GM23338 (cell line): ENCODE measurements around the gene DNAL4. TPM values are rescaled to one million over a fixed set of nuclear protein-coding genes. Genes with fewer than 3 reads are reported as not detected.

Experiments
- ATAC-seq: fragments of 200-7000 bp; cut with Tn5 transposase; 3 replicates; pipeline ENCODE4 v1.9.1; 2020
- DNase-seq: peaks from one replicate; pipeline ENCODE4 v3.0.0-alpha.2; 2015; ENCODE audit warnings: low spot score
- H2AFZ ChIP-seq: fragments of 200-600 bp; sonication (generic); 2 replicates; pipeline ENCODE4 v1.8.0; 2016; ENCODE audit warnings: antibody characterized with exemption, mild to moderate bottlenecking, moderate library complexity
- H3F3A ChIP-seq: fragments of 200-600 bp; sonication (generic); replicated peaks from 2 replicates; pipeline ENCODE4 v1.8.0; 2017; ENCODE audit warnings: antibody characterized with exemption, mixed run types, low read depth
- H3K27ac ChIP-seq: fragments of 200-600 bp; sonication (generic); 2 replicates; pipeline ENCODE4 v1.6.1; 2016; ENCODE audit warnings: low read depth
- H3K27me3 ChIP-seq: fragments of 200-600 bp; sonication (generic); 2 replicates; pipeline ENCODE4 v1.8.0; 2016; ENCODE audit warnings: mild to moderate bottlenecking, mixed run types, moderate library complexity; ENCODE audit not compliant: insufficient read depth
- H3K36me3 ChIP-seq: fragments of 200-600 bp; sonication (generic); 2 replicates; pipeline ENCODE4 v1.8.0; 2016; ENCODE audit warnings: mild to moderate bottlenecking; ENCODE audit not compliant: insufficient read depth
- H3K4me1 ChIP-seq: fragments of 200-600 bp; sonication (generic); 2 replicates; pipeline ENCODE4 v1.8.0; 2016; ENCODE audit warnings: mild to moderate bottlenecking, moderate library complexity; ENCODE audit not compliant: insufficient read depth
- H3K4me2 ChIP-seq: fragments of 200-600 bp; sonication (generic); 2 replicates; pipeline ENCODE4 v1.7.1; 2017; ENCODE audit warnings: mixed run types
- H3K4me3 ChIP-seq: fragments of 200-600 bp; sonication (generic); 2 replicates; pipeline ENCODE4 v1.6.1; 2016; ENCODE audit warnings: mixed run types
- H3K79me2 ChIP-seq: fragments of 200-600 bp; sonication (generic); replicated peaks from 2 replicates; pipeline ENCODE4 v1.8.0; 2017; ENCODE audit warnings: mild to moderate bottlenecking; ENCODE audit not compliant: insufficient read depth
- H3K9me2 ChIP-seq: fragments of 200-600 bp; sonication (generic); 2 replicates; pipeline ENCODE4 v1.8.0; 2017; ENCODE audit not compliant: insufficient read depth
- H4K20me1 ChIP-seq: fragments of 200-600 bp; sonication (generic); replicated peaks from 2 replicates; pipeline ENCODE4 v1.8.0; 2017; ENCODE audit warnings: mild to moderate bottlenecking; ENCODE audit not compliant: insufficient read depth
- H3K27ac Mint-ChIP-seq: 2 replicates; pipeline ENCODE4 v1.8.0; 2020; ENCODE audit warnings: inconsistent platforms, mild to moderate bottlenecking, moderate library complexity, mixed read lengths
- H3K27me3 Mint-ChIP-seq: 3 replicates; pipeline ENCODE4 v1.8.0; 2022; ENCODE audit warnings: low read depth, mild to moderate bottlenecking, moderate library complexity, mixed read lengths, inconsistent platforms; ENCODE audit not compliant: insufficient read depth, poor library complexity
- H3K36me3 Mint-ChIP-seq: 3 replicates; pipeline ENCODE4 v1.8.0; 2021; ENCODE audit warnings: low read depth, mild to moderate bottlenecking, inconsistent platforms, moderate library complexity, mixed read lengths
- H3K4me1 Mint-ChIP-seq: 3 replicates; pipeline ENCODE4 v1.8.0; 2020; ENCODE audit warnings: mild to moderate bottlenecking, inconsistent platforms, mixed read lengths
- H3K4me3 Mint-ChIP-seq: 3 replicates; pipeline ENCODE4 v1.8.0; 2021; ENCODE audit warnings: moderate library complexity, mild to moderate bottlenecking, inconsistent platforms, mixed read lengths
- H3K9me3 Mint-ChIP-seq: 3 replicates; pipeline ENCODE4 v1.8.0; 2020; ENCODE audit warnings: moderate library complexity, mild to moderate bottlenecking, inconsistent platforms, mixed read lengths
- CREB1 ChIP-seq: fragments of 250-450 bp; sonication (Bioruptor Pico); IDR thresholded peaks from 2 replicates; pipeline ENCODE4 v1.5.0; 2020; ENCODE audit warnings: low read depth, mild to moderate bottlenecking, moderate library complexity
- CTCF ChIP-seq, 2 experiments: fragments of 200-600 bp in 1 of 2; sonication (generic) in 1 of 2; conservative IDR thresholded peaks; 2 replicates each; pipeline versions ENCODE4 v1.5.1 to v1.6.1; 2016 to 2017; ENCODE audit warnings: antibody characterized with exemption in 2 of 2, low read depth in 2 of 2, mild to moderate bottlenecking in 2 of 2, moderate library complexity in 1 of 2
- EZH2phosphoT487 ChIP-seq: fragments of 200-600 bp; sonication (generic); IDR thresholded peaks from one replicate; pipeline ENCODE4 v1.8.1; 2018; ENCODE audit warnings: antibody characterized with exemption; ENCODE audit not compliant: unreplicated experiment
- NANOG ChIP-seq: IDR thresholded peaks from 2 replicates; pipeline ENCODE4 v1.6.1; 2016; ENCODE audit warnings: antibody characterized with exemption, borderline replicate concordance
- POLR2AphosphoS5 ChIP-seq: IDR thresholded peaks from 2 replicates; pipeline ENCODE4 v1.6.1; 2016; ENCODE audit warnings: antibody characterized with exemption, low read depth
- ZNF114 ChIP-seq: fragments of 250-450 bp; sonication (Bioruptor Pico); IDR thresholded peaks from 2 replicates; pipeline ENCODE4 v1.5.0; 2020; ENCODE audit warnings: mild to moderate bottlenecking, moderate library complexity
- ZNF331 ChIP-seq: fragments of 250-450 bp; sonication (Bioruptor Pico); IDR thresholded peaks from 2 replicates; pipeline ENCODE4 v1.5.0; 2020; ENCODE audit warnings: low read depth, mild to moderate bottlenecking, moderate library complexity
- polyA plus RNA-seq: library from polyadenylated mRNA; unstranded; fragments of >200 nt; fragmentation: Nextera tagmentation; extraction: Ambion mirVana; gene quantifications from 2 replicates; pipeline ENCODE4 v1.2.1, GENCODE V29; 2016
- total RNA-seq: library from RNA; depleted of rRNA; stranded (reverse); fragments of >200 nt; shearing (Covaris generic); gene quantifications from 2 replicates; pipeline ENCODE4 v1.2.3, GENCODE V29; 2014
- TF ChIP-seq, protein P1 (sequence below): IDR thresholded peaks from one replicate; pipeline ENCODE4 v1.6.1; 2018; ENCODE audit warnings: antibody characterized with exemption; ENCODE audit not compliant: unreplicated experiment
- TF ChIP-seq, protein P2 (sequence below): IDR thresholded peaks from 2 replicates; pipeline ENCODE4 v1.6.1; 2016; ENCODE audit warnings: antibody characterized with exemption
- TF ChIP-seq, protein P3 (sequence below): fragments of 250-450 bp; sonication (Bioruptor Pico); IDR thresholded peaks from 2 replicates; pipeline ENCODE4 v1.5.0; 2020; ENCODE audit warnings: mild to moderate bottlenecking, moderate library complexity

DNAL4 gene
- total and polyA plus RNA-seq, 2 experiments from 2014 or later = 9.3 to 10.0 TPM

DNA sequence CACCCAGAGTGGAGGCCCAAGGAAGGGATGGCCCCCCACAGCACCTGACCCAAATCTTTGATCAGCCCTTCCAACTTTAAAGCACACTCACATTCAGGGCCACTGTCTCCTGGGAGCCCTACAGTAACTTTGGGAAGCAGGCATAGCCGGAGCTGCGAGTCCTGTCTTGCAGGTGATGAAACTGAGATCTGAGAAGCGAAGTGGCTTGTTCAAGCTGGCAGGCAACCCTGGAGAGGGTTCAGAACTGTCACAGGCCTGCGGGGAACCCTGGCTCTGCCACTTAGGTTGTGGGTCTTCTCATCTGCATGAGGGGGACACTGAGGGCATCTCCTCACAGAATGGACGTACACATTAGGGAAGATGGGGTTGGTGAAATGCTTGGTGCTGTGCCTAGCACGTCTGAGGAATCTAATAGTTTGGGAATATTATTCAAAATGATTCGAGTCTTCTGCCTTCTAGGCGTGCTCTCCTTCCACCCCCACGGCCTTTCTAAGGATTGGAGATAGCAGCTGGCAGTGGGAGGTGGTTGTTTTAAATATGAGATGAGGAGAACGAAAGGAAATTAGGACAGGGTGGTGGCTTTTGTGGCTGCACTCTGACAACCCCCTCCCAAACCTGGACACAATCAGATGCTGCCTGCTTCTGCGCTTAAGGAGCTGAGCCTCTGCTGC lies 19.3 kb downstream of the DNAL4 start (continued):
- TF ChIP-seq, protein P1, sequence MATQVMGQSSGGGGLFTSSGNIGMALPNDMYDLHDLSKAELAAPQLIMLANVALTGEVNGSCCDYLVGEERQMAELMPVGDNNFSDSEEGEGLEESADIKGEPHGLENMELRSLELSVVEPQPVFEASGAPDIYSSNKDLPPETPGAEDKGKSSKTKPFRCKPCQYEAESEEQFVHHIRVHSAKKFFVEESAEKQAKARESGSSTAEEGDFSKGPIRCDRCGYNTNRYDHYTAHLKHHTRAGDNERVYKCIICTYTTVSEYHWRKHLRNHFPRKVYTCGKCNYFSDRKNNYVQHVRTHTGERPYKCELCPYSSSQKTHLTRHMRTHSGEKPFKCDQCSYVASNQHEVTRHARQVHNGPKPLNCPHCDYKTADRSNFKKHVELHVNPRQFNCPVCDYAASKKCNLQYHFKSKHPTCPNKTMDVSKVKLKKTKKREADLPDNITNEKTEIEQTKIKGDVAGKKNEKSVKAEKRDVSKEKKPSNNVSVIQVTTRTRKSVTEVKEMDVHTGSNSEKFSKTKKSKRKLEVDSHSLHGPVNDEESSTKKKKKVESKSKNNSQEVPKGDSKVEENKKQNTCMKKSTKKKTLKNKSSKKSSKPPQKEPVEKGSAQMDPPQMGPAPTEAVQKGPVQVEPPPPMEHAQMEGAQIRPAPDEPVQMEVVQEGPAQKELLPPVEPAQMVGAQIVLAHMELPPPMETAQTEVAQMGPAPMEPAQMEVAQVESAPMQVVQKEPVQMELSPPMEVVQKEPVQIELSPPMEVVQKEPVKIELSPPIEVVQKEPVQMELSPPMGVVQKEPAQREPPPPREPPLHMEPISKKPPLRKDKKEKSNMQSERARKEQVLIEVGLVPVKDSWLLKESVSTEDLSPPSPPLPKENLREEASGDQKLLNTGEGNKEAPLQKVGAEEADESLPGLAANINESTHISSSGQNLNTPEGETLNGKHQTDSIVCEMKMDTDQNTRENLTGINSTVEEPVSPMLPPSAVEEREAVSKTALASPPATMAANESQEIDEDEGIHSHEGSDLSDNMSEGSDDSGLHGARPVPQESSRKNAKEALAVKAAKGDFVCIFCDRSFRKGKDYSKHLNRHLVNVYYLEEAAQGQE = no peak
- TF ChIP-seq CTCF (conservative IDR thresholded peaks at IDR 0.05; ENCODE audit: low read depth in 2 of 2) = no peak
- TF ChIP-seq ZNF331 (CRISPR knock-in tag) = no peak
- TF ChIP-seq NANOG = no peak
- no peak for TF ChIP-seq EZH2phosphoT487
- TF ChIP-seq, protein P2, sequence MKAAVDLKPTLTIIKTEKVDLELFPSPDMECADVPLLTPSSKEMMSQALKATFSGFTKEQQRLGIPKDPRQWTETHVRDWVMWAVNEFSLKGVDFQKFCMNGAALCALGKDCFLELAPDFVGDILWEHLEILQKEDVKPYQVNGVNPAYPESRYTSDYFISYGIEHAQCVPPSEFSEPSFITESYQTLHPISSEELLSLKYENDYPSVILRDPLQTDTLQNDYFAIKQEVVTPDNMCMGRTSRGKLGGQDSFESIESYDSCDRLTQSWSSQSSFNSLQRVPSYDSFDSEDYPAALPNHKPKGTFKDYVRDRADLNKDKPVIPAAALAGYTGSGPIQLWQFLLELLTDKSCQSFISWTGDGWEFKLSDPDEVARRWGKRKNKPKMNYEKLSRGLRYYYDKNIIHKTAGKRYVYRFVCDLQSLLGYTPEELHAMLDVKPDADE = no peak
- TF ChIP-seq ZNF114 (CRISPR knock-in tag) = no peak

GRCh38 chr22:38773363-38773946 lies 20.5 kb downstream of the DNAL4 start:
- Histone ChIP-seq H3K4me1 (no peaks in the 10 kb centered on the region), H3F3A (no peaks in the 10 kb centered on the region), H3K4me2 (no peak overlapping the region), H4K20me1 (no peaks in the 10 kb centered on the region), H2AFZ (no peak overlapping the region), H3K27me3 (no peaks in the 10 kb centered on the region), H3K36me3 (no peaks in the 10 kb centered on the region), H3K9me2 (no peaks in the 10 kb centered on the region), H3K79me2 (no peaks in the 10 kb centered on the region), H3K4me3 (no peak overlapping the region), H3K27ac (no peak overlapping the region)
- H3K27me3 Mint-ChIP-seq = peaks cover 13% of the 10 kb centered on the region
- H3K4me1 Mint-ChIP-seq = peaks cover 7% of the 10 kb centered on the region
- H3K27ac Mint-ChIP-seq = no peak overlapping the region
- DNase-seq = no peak
- no peaks in the 10 kb centered on the region for H3K36me3 Mint-ChIP-seq
- no peaks in the 10 kb centered on the region; the same call in 2 of the 3 replicates for H3K9me3 Mint-ChIP-seq
- ATAC-seq = no peak
- no peak overlapping the region for H3K4me3 Mint-ChIP-seq
- no peak for TF ChIP-seq ZNF114 (CRISPR knock-in tag)
- TF ChIP-seq, protein P3, sequence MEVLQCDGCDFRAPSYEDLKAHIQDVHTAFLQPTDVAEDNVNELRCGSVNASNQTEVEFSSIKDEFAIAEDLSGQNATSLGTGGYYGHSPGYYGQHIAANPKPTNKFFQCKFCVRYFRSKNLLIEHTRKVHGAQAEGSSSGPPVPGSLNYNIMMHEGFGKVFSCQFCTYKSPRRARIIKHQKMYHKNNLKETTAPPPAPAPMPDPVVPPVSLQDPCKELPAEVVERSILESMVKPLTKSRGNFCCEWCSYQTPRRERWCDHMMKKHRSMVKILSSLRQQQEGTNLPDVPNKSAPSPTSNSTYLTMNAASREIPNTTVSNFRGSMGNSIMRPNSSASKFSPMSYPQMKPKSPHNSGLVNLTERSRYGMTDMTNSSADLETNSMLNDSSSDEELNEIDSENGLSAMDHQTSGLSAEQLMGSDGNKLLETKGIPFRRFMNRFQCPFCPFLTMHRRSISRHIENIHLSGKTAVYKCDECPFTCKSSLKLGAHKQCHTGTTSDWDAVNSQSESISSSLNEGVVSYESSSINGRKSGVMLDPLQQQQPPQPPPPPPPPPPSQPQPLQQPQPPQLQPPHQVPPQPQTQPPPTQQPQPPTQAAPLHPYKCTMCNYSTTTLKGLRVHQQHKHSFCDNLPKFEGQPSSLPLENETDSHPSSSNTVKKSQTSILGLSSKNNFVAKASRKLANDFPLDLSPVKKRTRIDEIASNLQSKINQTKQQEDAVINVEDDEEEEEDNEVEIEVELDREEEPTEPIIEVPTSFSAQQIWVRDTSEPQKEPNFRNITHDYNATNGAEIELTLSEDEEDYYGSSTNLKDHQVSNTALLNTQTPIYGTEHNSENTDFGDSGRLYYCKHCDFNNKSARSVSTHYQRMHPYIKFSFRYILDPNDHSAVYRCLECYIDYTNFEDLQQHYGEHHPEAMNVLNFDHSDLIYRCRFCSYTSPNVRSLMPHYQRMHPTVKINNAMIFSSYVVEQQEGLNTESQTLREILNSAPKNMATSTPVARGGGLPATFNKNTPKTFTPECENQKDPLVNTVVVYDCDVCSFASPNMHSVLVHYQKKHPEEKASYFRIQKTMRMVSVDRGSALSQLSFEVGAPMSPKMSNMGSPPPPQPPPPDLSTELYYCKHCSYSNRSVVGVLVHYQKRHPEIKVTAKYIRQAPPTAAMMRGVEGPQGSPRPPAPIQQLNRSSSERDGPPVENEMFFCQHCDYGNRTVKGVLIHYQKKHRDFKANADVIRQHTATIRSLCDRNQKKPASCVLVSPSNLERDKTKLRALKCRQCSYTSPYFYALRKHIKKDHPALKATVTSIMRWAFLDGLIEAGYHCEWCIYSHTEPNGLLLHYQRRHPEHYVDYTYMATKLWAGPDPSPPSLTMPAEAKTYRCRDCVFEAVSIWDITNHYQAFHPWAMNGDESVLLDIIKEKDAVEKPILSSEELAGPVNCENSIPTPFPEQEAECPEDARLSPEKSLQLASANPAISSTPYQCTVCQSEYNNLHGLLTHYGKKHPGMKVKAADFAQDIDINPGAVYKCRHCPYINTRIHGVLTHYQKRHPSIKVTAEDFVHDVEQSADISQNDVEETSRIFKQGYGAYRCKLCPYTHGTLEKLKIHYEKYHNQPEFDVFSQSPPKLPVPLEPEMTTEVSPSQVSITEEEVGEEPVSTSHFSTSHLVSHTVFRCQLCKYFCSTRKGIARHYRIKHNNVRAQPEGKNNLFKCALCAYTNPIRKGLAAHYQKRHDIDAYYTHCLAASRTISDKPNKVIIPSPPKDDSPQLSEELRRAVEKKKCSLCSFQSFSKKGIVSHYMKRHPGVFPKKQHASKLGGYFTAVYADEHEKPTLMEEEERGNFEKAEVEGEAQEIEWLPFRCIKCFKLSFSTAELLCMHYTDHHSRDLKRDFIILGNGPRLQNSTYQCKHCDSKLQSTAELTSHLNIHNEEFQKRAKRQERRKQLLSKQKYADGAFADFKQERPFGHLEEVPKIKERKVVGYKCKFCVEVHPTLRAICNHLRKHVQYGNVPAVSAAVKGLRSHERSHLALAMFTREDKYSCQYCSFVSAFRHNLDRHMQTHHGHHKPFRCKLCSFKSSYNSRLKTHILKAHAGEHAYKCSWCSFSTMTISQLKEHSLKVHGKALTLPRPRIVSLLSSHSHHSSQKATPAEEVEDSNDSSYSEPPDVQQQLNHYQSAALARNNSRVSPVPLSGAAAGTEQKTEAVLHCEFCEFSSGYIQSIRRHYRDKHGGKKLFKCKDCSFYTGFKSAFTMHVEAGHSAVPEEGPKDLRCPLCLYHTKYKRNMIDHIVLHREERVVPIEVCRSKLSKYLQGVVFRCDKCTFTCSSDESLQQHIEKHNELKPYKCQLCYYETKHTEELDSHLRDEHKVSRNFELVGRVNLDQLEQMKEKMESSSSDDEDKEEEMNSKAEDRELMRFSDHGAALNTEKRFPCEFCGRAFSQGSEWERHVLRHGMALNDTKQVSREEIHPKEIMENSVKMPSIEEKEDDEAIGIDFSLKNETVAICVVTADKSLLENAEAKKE (CRISPR knock-in tag) = no peak
- no peak for TF ChIP-seq POLR2AphosphoS5
- no peak for TF ChIP-seq CREB1 (CRISPR knock-in tag)
- TF ChIP-seq, protein P2 = no peak
